Smooth muscle cell (in vitro differentiated cells): ENCODE measurements around the gene RPS21. TPM values are rescaled to one million over a fixed set of nuclear protein-coding genes. Genes with fewer than 3 reads are reported as not detected.

Experiments
- DNase-seq: peaks from one replicate; lab custom pipeline; 2025; ENCODE audit not compliant: unreplicated experiment; lab: John Stamatoyannopoulos, UW
- H2AFZ ChIP-seq: fragments of 200-600 bp; sonication (generic); 2 replicates; pipeline ENCODE4 v1.6.0; 2016; ENCODE audit warnings: antibody characterized with exemption, low read depth, mild to moderate bottlenecking
- H3F3A ChIP-seq: fragments of 200-600 bp; sonication (generic); 2 replicates; pipeline ENCODE4 v1.6.0; 2017; ENCODE audit warnings: antibody characterized with exemption, low read depth
- H3K27ac ChIP-seq: fragments of 200-600 bp; sonication (generic); 2 replicates; pipeline ENCODE4 v1.5.1; 2016; ENCODE audit warnings: low read depth, mild to moderate bottlenecking
- H3K27me3 ChIP-seq: fragments of 200-600 bp; sonication (generic); 2 replicates; pipeline ENCODE4 v1.6.1; 2016; ENCODE audit warnings: low read depth, mild to moderate bottlenecking
- H3K36me3 ChIP-seq: fragments of 200-600 bp; sonication (generic); 2 replicates; pipeline ENCODE4 v1.5.1; 2016; ENCODE audit warnings: low read depth
- H3K4me1 ChIP-seq: fragments of 200-600 bp; sonication (generic); 2 replicates; pipeline ENCODE4 v1.5.1; 2016; ENCODE audit warnings: low read depth
- H3K4me2 ChIP-seq: fragments of 200-600 bp; sonication (generic); 2 replicates; pipeline ENCODE4 v1.6.0; 2016; ENCODE audit warnings: mild to moderate bottlenecking
- H3K4me3 ChIP-seq: fragments of 200-600 bp; sonication (generic); 2 replicates; pipeline ENCODE4 v1.5.1; 2016; ENCODE audit warnings: mild to moderate bottlenecking
- H3K79me2 ChIP-seq: fragments of 200-600 bp; sonication (generic); 2 replicates; pipeline ENCODE4 v1.6.0; 2016; ENCODE audit warnings: low read depth, mild to moderate bottlenecking
- H3K9ac ChIP-seq: fragments of 200-600 bp; sonication (generic); 2 replicates; pipeline ENCODE4 v1.6.0; 2016; ENCODE audit warnings: low read depth
- H3K9me3 ChIP-seq: fragments of 200-600 bp; sonication (generic); replicated peaks from 2 replicates; pipeline ENCODE4 v1.5.1; 2016; ENCODE audit warnings: low read depth
- H4K20me1 ChIP-seq: fragments of 200-600 bp; sonication (generic); 2 replicates; pipeline ENCODE4 v1.6.0; 2016; ENCODE audit warnings: low read depth
- CTCF ChIP-seq: fragments of 200-600 bp; sonication (generic); IDR thresholded peaks from 2 replicates; pipeline ENCODE4 v1.5.1; 2017; ENCODE audit warnings: borderline replicate concordance, mild to moderate bottlenecking, antibody characterized with exemption; ENCODE audit not compliant: insufficient read depth, poor library complexity, severe bottlenecking
- WGBS: methylation state at CpG from one replicate; pipeline ENCODE4 v1.1.7; 2016; ENCODE audit warnings: low lambda C conversion rate; 5-methylcytosine and 5-hydroxymethylcytosine counted together
- polyA plus RNA-seq: library from polyadenylated mRNA; unstranded; fragments of >200 nt; fragmentation: Nextera tagmentation; extraction: Ambion mirVana; gene quantifications from 2 replicates; pipeline ENCODE4 v1.2.1, GENCODE V29; 2016
- total RNA-seq: library from RNA; depleted of rRNA; stranded (reverse); fragments of >200 nt; gene quantifications from 2 replicates; pipeline ENCODE4 v1.2.3, GENCODE V29; 2014

Gene RPS21
- total and polyA plus RNA-seq, 2 experiments from 2014 or later, result 438 to 4,082 TPM

- no peak overlapping the region for H2AFZ ChIP-seq
- H3F3A ChIP-seq, result peaks cover 5% of the 10 kb centered on the region
- H3K27me3 ChIP-seq, result no peaks in the 10 kb centered on the region
- H3K27ac ChIP-seq, result peak overlapping the region; percentile 75
- no peaks in the 10 kb centered on the region for H3K79me2 ChIP-seq
- no peak overlapping the region for H3K4me3 ChIP-seq
- H3K9ac ChIP-seq, result no peak overlapping the region
- H3K36me3 ChIP-seq, result no peaks in the 10 kb centered on the region
- H4K20me1 ChIP-seq, result no peaks in the 10 kb centered on the region
- peaks cover 22% of the 10 kb centered on the region for H3K4me1 ChIP-seq
- no peaks in the 10 kb centered on the region for H3K9me3 ChIP-seq
- peak; percentile 37 for TF ChIP-seq CTCF
- peak; percentile 56 for DNase-seq
- H3K4me2 ChIP-seq, result peak overlapping the region; percentile 42
- 39% methylated on average over 26 of the region's 26 CpGs for WGBS
These were observed 10.5 kb upstream of the RPS21 start for GRCh38 chr20:62376112-62377063.

- Histone ChIP-seq H4K20me1 (no peaks in the 10 kb centered on the region), H2AFZ (no peak overlapping the region), H3K36me3 (no peaks in the 10 kb centered on the region), H3K27me3 (no peaks in the 10 kb centered on the region), H3K27ac (peak overlapping the region; percentile 75), H3K4me3 (no peak overlapping the region), H3K4me1 (peaks cover 22% of the 10 kb centered on the region), H3K9me3 (no peaks in the 10 kb centered on the region), H3F3A (peaks cover 5% of the 10 kb centered on the region), H3K4me2 (peak overlapping the region; percentile 42), H3K9ac (no peak overlapping the region), H3K79me2 (no peaks in the 10 kb centered on the region)
- WGBS, result 94% methylated on average over 17 of the region's 17 CpGs
- no peak for TF ChIP-seq CTCF
- no peak for DNase-seq
These were observed 9.8 kb upstream of the RPS21 start for GRCh38 chr20:62377064-62377461.

GRCh38 chr20:62377615-62378178, 9.2 kb upstream of the RPS21 start:
- no peak overlapping the region for H3K4me2 ChIP-seq
- no peaks in the 10 kb centered on the region for H3K27me3 ChIP-seq
- peaks cover 6% of the 10 kb centered on the region for H4K20me1 ChIP-seq
- H3K9ac ChIP-seq, result peak overlapping the region; percentile 28
- 86% methylated on average over 13 of the region's 15 CpGs for WGBS
- peaks cover 5% of the 10 kb centered on the region for H3F3A ChIP-seq
- H3K4me3 ChIP-seq, result no peak overlapping the region
- H3K27ac ChIP-seq, result peak overlapping the region; percentile 75
- DNase-seq, result no peak
- TF ChIP-seq CTCF, result no peak
- H3K9me3 ChIP-seq, result no peaks in the 10 kb centered on the region
- no peak overlapping the region for H2AFZ ChIP-seq
- no peaks in the 10 kb centered on the region for H3K36me3 ChIP-seq
- H3K79me2 ChIP-seq, result no peaks in the 10 kb centered on the region
- H3K4me1 ChIP-seq, result peaks cover 22% of the 10 kb centered on the region
